Neural progenitor cell (in vitro differentiated cells): ENCODE results near the gene PTPN4.

Experiments
- CTCF ChIP-seq: fragments of 200-600 bp; sonication (generic); IDR thresholded peaks from 2 replicates; pipeline ENCODE4 v1.5.1; 2017; ENCODE audit warnings: antibody characterized with exemption, mild to moderate bottlenecking
- EZH2 ChIP-seq: fragments of 200-600 bp; sonication (generic); IDR thresholded peaks from 2 replicates; pipeline ENCODE4 v1.6.1; 2017; ENCODE audit warnings: antibody characterized with exemption, mild to moderate bottlenecking, moderate library complexity
- EZH2phosphoT487 ChIP-seq: fragments of 200-600 bp; sonication (generic); IDR thresholded peaks from 2 replicates; pipeline ENCODE4 v1.6.1; 2017; ENCODE audit warnings: antibody characterized with exemption

- TF ChIP-seq CTCF (no peak), EZH2 (no peak), EZH2phosphoT487 (no peak)
Measured at GRCh38 chr2:120005834-120006521, 246.3 kb downstream of the PTPN4 start.
